HG03469 (cell line): Measurements from ENCODE around the gene MICAL2.

ENCODE experiments used
- ATAC-seq: cut with Tn5 transposase; IDR thresholded peaks from one replicate; pipeline ENCODE4 v1.9.1; 2021; ENCODE audit warnings: mild to moderate bottlenecking, moderate library complexity, moderate number of reproducible peaks; ENCODE audit not compliant: unreplicated experiment

The MICAL2 gene

DNA sequence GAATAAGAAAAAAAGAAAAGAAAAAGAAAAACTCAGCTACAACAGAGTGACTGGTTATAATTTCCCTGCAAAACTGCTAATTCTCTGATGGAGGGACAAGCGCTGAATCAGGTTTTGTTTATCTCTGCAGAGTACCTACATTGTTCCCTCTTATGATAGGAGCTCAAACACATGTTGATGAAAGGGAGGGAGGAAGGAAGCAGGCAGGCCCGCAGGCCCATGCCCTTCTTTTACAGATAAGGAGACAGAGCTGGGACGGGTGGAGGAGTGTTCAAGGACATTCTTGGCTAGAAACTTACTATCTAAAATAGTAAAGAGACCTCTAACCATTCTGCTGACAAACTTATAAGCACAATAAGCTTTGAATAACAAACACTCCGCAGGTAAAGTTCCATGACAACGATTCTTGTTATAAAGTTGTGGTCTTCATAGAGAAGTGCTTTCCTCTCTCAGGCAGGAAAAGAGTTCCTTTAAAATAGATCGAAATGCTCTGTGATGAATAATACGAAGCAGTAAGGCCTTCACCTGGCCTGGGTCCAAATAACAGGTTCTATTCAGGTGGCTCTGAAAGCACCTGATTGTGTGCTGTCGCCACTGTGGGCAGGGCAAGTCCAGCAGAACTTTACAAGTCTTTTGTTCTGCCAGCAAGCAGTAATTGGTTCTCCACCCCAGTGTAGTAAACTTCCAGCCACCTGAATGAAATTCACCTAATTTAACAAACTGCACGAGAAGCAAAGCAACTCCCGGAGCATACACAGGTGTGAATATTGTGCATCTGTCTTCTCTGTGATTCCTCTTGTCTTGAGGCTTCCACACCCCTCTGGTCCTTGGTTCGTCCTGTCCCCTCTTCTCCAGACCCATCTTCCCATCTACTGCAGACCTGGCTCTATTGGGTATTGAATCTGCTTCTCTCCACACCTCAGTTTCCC lies 15.3 kb upstream of the MICAL2 start:
- no peak for ATAC-seq

DNA sequence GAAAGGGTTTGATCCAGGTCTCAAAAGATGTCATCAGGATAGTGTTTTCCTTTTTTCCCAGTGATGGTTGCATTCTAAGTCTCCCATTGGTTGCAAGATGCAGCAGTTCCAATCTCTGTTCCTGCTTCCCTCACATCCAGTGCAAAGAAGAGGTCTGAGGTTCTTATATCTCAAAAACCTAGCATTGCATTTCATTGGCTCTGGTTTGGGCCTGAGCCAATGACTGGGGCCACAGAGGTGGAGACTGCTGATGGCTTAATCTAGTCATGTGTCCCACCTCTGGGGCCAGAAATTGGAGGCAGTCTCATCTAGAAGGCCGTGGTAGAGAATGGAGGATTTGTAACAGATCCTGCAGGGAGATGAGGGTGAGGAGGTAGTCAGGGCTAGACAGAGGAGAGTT lies 13.2 kb upstream of the MICAL2 start:
- ATAC-seq: no peak

DNA sequence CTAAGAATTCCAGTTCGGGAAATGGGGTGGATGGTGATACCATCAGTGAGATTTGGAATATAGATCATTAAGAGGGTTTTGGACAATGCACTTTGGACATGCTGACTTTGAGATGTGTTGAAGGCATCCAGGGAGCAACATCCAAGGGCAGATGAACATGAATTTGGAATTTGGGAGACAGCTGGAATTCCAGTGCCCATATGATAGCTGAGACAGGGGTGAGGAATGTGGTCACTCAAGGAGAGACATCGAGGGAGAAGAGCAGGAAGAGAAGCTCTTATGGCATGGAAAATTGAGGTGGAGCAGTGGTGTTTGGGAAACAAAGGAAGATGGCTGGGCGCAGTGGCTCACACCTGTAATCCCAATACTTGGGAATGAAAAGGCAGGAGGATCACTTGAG lies 11.8 kb upstream of the MICAL2 start:
- no peak for ATAC-seq

DNA sequence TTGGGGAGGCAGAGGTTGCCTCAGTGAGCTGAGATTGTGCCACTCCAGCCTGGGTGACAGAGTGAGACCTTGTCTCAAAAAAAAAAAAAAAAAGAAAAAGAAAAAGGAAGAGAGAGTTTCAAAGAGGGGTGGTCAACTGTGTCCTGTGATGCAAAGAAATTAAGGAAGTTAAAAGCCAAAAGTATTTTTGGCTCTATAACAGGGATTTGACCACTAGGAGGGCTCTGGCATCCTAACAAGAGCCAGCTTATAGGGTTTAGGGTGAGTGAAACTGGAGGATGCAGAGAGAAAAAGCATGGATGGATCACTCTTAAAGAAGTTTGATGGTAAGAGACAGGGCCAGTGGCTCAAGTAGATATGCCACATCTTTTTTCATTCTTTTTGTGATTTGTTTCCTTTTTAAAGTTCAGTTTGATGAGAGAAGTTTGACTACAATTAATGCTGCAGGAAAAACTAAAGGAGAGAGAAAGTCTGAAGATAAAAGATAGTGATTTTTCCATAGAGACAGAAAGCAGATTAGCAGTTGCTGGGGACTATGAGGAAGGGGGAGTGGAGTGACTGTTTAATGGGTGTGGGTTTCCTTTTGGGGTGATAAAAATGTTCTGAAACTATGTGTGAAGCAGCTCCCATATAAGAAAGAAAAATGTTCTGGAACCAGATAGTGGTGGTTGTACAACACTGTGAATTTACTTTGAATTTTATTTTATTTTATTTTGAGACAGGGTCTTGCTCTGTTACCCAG lies 11.1 kb upstream of the MICAL2 start:
- no peak for ATAC-seq

DNA sequence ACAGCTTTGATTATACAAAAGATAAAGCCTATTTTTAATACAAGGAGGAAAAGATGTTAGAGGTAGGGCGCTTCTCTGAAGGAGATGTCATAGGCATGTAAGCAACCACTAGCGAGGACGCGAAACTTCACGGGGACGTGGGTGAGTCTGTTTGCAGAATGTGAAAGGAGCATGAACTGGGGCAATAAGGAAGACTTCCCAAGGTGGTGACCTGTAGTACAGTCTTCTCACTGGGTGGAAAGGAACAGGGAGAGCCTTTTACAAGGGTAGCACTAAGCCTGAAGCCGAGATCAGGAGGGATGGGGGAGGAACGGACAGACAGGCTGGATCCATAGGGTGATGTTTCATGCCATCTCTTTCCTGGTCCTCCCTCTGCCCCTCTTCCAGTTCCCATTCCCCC lies 10.0 kb upstream of the MICAL2 start:
- ATAC-seq: no peak

DNA sequence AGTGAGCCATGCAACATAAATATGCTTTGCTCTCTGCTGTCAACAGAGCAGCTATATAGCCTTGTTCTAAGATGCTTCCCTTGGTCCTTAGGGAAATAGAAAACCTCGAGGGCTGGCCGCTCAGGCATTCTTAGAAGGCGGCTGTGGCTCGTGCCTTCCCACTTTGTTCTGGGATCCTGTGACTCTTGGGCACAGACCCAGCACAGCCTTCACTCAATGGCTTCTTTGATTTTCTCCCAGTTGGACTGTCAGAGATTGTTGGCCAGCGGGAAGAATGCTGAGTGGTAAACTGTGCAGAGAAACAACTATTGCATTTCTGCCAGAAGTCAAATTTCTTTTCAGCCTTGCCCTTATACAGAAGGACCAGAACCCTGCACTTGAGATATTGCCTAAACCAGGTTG lies 9.5 kb upstream of the MICAL2 start:
- ATAC-seq: no peak

DNA sequence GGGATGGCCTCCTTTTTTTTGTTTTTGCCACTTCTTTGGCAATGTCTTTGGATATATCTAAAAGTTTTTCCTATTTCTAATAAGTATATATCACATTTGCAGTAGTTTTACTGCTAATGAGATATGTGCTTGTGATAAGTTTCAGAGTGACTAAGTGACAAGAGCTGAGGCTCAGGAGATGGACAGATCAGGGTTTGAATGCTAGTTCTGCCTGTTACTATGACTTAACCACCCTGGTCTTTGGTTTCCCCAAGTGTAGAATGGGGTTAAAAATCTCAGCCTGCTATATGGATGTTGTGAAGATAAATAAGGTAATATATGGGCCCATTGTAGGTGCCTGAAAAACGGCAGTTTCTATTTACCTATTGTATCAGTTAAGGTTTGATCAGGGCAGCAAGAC lies 9.1 kb upstream of the MICAL2 start:
- no peak for ATAC-seq

DNA sequence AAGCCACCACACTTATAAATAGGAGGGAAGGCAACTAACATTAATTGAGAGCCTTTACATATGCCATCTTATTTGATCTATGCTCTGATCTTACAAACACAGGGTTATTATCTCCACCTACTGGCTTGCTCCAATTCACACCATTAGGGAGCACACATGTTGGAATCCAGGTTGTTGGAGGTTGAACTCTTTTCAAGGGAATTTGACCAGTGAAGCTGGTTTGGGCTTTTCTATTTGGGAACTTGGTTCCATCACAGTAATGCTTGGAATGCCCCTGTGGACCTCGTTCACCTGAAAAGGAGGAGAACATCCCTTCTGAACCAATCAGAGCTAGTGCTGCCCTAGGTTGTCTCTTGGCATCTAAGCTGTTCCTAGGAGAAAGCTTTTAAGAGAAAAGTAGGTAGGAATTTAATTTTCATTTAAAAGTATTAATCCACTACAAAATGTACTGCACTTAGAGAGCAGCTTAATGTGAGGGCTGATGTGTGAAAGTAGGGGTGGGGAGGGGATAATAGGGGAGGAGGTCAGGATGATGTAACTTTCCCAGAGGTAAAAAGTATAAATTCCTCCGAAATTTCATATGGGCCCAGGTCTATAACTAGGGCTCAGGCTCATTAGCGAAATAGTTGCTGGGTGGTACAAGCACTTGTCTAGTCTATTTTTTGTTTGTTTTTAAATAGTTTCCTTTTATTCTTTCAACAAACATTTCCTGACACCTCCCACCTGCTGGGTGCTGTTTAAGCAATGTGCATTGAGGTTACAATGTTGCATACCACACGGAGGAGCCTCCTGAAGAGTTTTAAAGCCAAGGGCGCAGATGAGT lies 7.6 kb upstream of the MICAL2 start:
- no peak for ATAC-seq

DNA sequence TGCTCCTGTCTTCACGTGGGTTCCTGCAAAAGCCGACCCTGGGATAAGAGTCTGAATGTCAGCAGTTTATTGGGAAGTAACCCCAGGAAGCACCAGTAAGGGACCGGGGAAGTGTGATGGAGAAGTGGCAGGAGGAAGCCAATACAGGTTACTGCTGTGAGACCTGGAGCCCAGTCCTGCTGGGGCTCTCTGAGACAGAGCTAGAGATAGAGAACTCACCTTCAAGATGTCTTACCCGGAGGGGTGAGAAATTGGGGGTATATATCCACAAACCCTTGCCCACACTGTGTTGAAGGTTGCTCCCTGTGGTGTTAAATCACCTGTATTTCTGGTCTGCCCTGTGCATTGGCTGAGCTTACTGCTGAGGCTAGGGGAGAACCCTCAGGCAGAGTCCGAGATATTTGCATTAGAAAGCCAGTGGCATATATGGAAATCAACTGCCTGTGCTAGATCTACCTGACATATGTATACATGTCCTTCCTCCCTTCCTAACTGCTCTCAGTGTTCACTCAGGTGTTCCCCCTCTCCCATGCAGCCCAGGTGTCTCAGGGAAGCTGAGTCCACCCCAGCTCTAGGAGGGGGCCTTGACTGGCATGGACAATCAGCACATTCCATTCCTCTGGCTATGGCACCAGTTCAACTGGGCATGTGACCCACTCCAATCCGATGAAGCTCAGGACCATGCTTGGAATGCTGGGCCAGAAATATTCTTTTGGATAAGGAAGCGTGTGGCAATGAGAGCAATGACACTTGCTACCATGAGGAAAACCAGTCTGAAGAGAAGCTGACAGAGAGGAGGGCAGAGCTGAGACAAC lies 6.8 kb upstream of the MICAL2 start:
- no peak for ATAC-seq

DNA sequence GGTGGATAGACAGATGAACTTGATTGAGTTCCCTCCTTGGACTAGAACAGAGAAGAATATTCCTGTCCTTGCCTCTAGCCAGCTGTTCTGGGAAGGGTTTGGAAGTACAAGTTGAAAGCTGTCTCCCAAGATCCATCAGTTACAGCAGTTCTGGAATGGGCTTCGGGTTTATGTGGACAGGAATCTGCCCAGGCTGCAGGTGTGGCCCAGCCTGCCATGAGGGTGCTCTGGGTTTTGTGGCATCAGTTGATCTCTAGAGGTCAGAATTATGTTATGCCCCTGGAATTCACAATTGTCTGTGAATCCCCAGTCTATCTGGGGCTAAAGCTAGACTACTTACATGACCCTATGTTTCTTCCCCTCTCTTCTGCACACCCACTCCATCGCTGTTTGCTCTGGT lies 4.9 kb upstream of the MICAL2 start:
- ATAC-seq: no peak

DNA sequence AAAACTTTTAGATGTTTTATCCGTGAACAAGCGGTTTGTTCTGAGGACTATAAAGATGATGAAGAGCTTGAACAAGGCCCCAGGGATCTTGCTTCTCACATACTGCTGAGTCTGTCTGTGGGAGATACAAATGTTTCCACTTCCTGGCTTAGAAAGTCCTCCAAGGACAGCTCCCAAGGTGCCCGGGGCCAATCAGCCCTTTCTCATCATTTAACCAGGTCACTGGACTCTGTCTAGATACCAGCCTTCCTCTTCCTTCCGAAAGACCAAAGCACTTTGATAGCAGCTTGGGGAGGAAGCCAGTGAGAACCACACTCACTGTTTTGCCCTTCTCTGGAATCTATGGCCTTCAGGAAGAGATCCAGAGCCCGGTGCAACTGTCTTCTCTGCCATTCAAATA lies 4.3 kb upstream of the MICAL2 start:
- ATAC-seq: no peak

DNA sequence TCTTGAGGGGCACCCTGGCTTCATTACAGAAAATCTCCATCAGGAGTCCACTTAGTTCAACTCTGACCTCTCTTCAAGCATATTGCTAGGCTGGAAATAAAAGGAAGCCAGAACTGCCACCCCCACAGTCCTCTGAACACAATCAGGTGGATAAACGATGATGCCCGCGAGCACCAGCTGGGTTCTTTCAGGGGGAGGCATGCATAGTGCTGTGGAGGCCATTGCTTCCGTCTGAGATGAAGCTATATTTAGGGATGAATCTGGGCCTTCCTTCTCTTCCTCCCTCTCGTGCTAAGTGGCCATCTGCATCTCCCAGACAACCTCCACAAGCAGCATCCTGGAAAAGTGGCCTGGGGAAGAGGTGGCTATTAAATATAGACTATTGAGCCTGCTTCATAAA lies 3.9 kb upstream of the MICAL2 start:
- ATAC-seq: no peak

DNA sequence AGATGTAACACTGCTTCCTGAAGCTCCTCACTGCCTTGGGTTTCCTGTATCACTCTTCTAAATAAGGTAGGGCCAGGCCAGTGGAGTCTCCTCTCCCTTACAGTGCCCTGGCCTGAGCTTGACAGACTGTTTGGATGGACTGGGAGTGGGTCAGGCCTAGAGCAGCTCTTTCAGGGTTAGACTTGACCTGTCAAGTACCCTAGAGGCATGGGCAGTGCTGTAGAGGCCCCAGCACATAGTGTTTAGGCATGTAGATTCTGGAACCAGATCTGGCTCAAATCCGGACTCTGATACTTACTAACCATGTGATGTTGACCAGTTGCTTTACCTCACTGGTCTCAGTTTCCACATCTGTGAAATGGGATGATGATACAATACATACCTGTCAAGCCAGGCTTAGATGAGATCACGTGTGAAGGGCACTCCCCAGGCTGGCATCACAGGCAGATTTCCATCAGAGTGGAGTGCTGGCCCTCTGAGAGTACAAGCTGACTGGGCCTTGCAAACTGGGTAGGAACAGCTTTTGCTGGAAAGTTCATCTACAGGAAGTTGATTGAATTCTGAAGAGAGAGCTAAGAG lies 1.4 kb upstream of the MICAL2 start:
- no peak for ATAC-seq

DNA sequence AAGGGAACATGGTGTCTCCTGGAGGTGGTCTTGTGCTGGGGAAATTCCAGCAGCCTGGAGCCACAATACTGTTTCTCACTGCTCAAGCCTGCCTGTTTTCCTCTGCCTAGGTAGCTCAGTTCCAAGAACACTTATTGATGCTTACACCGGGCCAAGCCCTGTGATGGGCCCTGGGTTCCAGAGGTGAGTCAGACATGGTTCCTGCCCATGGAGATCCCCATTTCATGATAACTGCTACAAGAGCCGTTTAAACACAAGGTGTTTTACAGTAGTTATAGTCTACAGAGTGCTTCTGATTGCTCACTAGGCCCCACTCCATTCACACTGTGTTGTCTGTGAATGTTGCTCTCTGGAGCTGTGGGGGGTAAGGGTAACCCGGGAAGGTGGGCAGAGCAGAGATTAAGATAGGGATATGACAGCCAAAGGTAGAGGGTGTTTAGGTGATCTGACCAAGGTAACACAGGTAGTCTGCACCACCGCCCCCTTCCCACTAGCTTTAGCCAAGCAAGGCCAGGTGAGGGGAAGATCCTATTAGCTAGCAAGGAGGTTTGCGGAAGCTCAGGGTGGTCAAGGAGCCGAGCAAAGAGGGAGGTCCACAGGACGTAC lies 696 bp upstream of the MICAL2 start:
- no peak for ATAC-seq

DNA sequence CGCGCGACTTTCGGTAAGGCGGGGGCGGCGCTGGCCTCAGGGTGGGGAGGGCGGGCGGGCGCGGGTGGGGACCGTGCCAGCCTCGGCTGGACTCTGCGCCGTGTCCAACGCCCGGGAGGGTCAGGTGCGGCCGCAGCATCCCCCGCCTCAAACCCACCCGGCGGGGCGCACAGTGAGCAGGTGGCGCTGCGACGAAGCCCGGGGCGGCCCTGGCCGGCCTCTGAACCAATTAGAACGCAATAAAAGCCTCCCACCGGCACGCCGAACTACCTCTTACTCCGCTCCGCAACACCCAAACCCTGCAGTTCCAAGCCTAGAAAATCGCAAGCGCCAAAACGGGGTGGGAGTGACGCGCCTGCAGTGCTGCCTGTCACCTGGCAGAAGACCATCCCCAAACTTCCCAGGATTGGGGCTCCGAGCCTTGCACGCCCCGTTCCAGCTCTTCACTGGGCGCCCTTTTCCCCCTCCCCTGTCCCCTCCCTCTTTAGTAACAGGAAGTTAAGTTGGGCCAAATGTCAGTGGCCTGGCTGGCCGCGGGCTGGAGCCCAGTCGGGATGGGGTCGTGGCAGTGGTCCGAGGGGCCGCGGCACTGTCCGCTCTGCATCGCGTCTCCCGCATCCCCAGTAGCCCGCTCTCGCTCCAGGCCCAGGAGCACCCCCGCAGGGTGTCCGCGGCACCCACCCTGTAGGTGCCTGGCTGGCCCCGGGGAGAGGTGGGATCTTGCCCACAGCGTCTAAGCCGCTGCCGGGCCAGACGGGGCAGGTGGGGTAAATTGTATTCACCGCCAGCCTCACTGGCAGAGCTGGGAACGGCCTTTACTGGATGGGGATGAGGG lies 541 bp downstream of the MICAL2 start:
- peak; percentile 11 for ATAC-seq

DNA sequence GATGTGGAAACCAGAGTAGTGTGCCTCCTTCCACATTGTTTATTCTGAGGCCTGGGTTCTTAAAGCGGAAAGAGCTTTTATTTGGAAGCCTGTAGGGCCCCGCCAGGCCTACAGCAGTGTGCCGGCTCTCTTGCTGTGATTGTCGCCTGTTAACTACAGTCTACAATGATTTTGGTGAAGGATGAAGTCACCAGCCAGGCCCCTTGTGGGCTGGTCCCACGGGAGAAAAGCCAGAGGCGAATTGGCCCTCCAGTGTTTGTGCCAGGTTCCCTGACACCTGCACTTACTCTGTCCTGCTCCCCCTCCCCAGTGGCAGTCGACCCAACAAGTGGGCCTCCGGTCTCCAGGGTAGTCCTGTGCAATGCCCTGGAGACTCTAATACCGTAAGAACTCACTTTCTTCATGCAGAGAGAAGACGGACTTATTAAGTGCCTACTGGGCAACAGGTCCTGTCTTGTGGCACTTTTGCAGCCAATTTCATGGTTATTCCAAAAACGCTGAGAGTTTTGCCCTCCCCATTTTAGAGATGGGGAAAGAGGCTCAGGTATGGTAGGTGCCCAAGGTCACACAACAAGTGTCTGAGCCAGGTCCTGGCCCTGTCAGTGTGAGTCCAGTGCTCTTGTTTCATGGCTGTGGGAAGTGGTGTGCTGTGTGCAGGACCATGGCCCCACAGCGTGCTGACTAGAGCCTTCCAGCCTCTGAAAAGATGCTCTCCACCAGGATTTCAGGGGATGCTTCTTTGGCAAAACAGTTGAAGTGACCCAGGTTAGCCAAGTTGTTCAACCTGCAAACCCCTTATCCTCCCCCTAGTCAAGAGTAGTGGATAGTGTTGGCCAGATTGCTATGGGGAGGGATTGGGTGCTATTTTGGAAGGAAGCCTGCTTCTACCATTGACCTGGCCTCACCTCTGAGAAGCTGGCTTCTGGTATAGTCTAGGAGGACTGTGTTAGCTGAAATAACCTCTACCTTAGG lies 1.4 kb downstream of the MICAL2 start:
- no peak for ATAC-seq

DNA sequence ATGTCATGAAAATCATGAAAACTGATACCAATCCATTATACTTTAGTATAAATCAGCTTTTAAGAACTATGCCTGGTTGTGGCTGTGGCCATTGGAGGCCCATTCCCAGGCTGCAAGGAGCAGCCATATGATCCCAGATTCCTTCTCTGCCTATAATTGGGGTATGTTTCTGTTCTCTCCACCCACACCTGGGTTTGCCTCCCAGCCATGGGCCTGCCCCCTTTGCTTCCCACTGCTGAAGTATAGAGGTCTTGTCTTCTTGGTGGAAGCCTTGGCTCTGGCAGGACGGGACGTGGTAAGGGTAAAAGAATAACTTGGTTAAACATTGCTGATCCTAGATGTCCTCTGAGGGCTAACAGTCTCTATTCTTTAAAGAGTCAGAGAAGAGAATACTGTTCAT lies 2.4 kb downstream of the MICAL2 start:
- no peak for ATAC-seq

DNA sequence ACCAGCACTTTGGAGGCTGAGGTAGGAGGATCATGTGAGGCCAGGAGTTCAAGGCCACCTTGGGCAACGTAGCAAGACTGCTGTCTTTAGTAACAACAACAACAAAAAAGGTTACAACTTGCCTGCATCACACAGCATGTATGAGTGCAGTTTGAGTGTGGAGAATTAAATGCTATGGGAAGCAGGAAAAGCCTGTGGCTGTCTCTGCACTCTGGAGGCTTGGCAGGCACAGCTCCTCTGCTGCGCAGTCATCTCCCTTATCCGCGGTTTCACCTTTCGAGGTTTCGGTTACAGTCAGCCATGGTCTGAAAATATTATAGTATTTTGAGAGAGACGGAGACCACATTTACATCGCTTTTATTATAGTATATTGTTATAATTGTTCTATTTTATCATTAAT lies 2.9 kb downstream of the MICAL2 start:
- no peak for ATAC-seq
